Activated CD8-positive, alpha-beta memory T cell treated with anti-CD3 and anti-CD28 coated beads for 24 hours (primary cell): Measurements from ENCODE around the gene AFF3.

Experiments used
- DNase-seq: peaks from one replicate; pipeline ENCODE4 v3.0.0-alpha.2; 2020

The AFF3 gene

GRCh38 chr2:99816908-99817307 is 325.5 kb downstream of the AFF3 start:
- no peak for DNase-seq

DNA sequence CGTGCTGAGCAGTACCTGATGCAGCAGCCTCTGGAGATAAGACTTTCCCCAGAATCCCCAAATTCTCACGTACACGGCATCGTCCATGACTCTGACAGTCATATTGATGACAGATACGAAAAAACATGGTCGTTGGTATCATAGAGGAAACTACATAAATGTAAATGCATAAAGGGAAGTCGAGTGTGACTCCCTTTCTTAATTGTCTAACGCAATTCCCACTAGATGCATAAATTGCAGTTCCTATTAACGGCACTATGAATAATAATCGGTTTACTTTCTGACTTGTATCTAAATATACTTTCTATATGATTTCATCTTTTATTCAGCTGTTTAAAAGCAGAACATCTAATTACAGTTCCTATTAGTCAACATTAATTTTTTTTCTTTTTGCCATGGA is 330.0 kb downstream of the AFF3 start:
- no peak for DNase-seq

DNA sequence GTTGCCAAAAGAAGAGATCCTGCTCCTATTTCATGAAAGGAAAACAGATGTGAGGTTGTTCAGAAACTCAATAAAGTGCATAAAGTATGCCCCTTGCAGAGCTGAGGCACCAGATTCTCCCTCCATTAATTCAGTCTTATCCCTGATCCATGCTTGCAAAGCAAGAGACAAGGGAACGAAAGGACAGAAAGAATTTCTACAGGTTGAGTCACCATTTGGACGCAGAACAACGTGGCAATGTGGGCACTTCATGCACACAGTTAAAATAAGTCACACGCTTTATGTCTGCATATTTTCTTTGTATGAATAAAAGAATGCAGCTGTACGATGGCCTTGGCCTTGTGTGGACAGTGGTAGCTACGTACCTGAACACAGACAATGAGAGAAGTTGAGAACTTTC is 330.8 kb downstream of the AFF3 start:
- no peak for DNase-seq

GRCh38 chr2:99810225-99810624 is 332.2 kb downstream of the AFF3 start:
- no peak for DNase-seq

DNA sequence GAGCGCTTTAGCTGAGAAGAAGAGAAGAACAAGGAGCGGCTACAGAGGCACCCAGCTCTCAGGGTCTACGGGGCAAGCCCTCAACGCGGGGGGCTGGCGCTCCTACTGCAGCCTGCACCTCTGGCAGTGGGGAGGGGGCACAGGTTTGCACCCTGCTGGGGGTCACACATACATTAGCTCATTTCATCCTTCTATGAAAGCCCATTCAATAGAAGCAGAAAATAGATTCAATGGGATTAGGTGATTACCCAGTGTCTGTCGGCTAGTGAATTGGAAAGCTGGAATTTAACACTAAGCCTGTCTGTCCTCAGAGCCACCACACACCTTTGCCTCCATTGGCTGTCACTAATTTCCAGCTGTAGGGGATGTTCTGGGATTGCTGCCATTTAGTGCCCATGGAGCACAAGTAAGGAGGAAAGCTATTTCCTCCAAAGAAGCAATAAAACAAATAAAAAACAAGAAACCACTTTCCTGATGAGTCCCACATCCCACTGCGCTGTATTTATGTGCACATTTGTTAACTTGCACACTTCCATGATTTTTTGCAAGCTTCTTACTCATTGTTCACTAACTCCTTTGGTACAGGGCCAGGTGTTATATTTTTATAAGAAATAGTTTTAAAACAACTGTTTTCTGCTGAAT is 333.0 kb downstream of the AFF3 start:
- DNase-seq, result no peak

- DNase-seq, result no peak
Observed at GRCh38 chr2:99808361-99809200, 333.8 kb downstream of the AFF3 start.

GRCh38 chr2:99806758-99807157 is 335.6 kb downstream of the AFF3 start:
- no peak for DNase-seq

GRCh38 chr2:99805930-99806476 is 336.4 kb downstream of the AFF3 start:
- DNase-seq, result no peak

GRCh38 chr2:99803846-99804245 is 338.5 kb downstream of the AFF3 start:
- DNase-seq, result no peak

DNA sequence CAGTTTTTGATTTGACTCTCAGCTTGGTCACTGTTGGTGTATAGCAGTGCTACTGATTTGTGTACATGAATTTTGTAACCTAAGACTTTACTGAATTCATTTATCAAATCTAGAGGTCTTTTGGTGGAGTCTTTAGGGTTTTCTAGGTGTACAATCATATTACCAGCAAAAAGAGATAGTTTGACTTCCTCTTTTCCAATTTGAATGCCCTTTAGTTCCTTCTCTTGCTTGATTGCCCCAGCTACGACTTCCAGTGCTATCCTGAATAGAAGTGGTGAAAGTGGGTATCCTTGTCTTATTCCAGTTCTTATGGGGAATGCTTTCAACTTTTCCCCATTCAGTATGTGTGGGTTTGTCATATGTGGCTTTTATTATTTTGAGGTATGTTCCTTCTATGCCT is 339.7 kb downstream of the AFF3 start:
- DNase-seq, result no peak

DNA sequence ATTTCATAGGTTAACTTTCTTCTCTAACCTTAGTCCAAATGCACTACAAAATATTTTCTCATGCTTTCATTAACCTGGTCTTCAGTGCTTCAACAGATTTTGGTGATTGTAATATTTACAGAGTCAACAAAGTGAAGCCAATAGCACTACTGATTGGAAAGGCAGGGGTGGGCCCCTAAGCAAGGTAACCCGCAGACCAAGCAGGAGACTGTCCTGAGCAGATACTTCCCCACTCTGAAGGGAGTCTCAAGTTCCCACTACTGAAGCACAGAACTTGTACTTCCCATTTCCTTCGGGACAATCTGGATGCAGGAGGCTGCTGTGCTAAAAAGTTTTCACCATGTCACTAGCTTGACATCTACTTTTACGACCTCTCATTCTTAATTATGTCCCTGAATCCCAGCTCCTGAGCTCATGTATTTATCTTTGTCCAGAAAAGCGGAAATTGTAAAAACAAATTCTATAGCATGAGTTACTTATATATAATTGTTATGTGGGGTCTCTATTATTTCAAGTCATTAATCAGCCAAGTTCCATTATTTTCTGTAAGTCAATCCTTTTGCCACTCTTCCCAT is 341.0 kb downstream of the AFF3 start:
- DNase-seq, result no peak

GRCh38 chr2:99797475-99797874 is 344.9 kb downstream of the AFF3 start:
- DNase-seq, result no peak

DNA sequence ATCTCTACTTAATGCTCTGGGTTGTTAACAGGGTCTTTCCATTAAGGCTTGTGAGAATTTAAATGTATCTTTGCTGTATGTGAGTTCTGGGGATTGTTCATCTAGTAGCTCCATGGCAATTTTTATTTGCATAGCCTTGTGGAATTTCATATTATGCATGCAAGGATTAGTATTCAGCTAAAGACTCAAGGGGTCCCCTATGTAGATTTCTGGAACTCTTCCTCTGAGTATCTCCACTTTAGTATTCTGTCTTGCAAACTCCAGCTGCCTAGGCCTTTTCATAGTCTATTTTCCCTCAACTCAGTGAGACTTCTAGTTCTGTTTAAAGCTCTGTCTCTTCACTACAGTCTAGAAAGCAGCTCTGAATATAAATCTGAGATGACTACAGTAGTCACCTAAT is 348.0 kb downstream of the AFF3 start:
- no peak for DNase-seq

DNA sequence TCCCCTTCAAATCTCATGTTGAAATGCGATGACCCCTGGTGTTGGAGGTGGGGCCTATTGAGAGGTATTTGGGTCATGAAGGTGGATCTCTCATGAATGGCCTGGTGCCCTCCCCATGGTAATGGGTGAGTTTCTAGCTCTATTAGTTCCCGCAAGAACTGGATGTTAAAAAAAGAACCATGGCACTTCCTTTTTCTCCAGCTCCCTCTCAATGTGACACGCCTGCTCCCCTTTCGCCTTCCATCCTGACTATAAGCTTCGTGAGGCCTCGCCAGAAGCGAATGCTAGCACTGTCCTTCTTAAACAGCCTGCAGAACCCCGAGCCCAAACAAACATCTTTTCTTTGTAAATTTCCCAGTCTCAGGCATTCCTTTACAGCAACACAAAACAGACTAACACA is 349.4 kb downstream of the AFF3 start:
- no peak for DNase-seq

DNA sequence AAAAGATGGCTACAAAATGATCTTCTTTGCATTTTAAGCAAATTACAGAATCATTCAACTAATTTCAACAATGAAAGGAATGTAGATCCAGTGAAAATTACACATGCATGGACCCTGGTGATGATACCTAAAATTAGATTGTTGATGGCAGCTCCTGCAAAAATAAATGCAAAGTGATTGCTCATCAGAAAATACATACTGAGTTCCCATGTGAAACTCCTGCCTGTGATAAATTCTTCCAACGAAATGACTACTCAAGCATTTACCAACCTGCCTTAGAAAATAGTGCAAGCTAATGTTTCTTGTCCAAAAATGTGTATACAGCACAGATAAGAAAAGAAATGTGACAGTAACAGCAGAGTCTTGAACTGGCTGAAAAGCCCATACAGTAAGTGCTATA is 352.5 kb downstream of the AFF3 start:
- DNase-seq, result no peak

- DNase-seq, result no peak
Observed at GRCh38 chr2:99787769-99788382, 354.5 kb downstream of the AFF3 start.

DNA sequence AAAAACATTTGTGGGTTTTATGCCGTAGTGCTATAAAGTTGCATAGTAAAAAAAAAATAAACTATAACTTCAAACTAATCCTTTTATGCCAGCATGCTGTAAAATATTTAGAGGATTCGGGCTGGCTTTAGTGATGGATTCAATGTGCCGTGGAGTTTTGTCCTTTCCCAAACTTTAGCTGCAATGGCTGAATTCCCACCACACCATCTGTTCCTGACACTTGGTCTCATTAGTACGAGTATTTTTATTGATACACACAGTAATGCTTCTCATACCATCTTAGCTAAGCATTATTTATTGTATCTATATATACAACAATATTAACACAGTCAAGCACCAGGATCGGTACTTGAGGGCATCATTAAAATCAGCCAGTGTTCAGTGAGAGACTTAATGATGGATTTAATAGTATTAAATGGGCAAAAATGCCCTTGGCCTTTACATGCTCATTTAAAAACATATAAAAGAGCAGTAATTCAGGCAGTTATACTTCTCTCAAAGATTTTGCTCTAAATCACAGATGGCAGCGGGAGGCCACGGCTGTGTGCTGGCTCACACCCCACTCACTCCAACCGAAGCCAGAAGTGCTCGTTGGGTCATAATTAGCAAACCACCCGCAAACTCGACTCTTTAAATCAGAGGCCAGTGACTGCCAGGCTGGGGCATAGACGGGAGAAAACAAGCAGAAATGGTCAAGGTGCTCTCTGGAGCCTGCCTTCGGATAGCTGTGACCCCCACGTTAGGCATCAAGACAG is 355.6 kb downstream of the AFF3 start:
- DNase-seq, result no peak

DNA sequence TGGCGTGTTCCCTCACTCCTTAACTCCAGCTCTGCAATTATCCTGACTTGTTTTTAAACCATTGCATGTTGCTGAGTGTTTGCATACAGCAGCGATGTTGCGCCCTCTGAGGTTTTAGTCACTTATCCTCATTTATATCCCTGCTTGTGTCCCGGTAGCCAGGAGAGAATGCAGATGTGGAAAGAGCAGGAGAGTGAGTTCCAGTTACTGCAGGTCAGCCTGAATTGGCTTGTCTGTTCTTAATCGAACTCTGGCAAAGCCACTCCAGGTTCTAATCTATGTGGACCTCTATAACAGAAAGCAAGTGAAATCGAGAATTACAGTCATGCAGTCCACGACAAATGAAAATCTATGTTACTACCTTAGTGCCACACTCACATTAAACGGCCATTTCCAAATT is 357.4 kb downstream of the AFF3 start:
- no peak for DNase-seq

- no peak for DNase-seq
Observed at GRCh38 chr2:99784282-99784681, 358.1 kb downstream of the AFF3 start.

DNA sequence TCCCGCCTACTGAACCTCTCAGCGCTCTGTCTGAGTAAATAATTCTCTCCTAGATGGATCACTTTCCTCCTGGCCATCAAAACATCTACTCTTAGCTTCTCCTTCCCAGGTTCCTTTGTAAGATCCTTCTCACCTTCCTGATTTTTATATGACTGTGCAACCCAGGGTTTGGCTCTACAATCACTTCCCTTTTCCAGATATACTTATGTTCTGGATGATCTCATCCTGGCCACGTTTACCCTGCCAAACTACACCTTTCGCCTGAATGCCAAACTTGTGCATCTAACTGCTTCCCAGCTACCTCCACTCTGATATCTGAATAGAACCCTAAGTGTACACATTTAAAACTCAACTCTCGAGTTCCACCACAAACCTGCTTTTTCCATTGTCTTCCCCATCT is 362.1 kb downstream of the AFF3 start:
- DNase-seq, result no peak

- DNase-seq, result no peak
Observed at GRCh38 chr2:99779276-99779675, 363.1 kb downstream of the AFF3 start.

DNA sequence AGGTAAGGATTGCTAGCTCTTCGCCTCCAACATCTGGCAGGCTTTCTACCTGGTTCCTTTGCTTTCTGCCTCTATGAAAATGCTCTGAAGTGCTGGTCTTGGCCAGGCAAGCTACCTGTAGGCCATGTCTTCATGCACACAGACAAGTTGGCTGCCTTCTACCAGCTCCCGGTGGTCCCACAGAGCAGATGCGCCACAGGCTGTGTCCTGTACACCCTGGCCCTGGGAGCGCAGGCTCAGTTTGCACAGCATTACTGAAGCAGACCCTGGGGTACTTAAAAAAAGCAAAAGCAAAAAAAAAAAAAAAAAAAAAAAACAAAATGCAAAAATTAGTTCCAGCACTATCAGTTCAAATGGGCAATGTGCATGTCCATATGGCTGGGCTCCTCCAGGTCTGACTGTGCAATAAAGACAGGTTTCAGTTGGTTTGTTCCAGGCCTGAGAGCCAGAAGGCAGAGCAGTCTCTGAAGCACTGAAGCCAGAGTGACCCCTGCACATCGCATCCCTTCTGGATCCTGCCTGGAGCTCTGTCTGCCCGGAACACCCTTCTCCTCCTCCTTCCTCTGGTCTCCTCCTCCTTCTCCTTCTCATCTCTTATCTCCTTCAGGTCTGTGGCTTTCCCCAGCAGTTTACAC is 364.6 kb downstream of the AFF3 start:
- no peak for DNase-seq
